Stimulated activated CD8-positive, alpha-beta memory T cell treated with anti-CD3 and anti-CD28 coated beads, Interleukin-15, amount 100 ng/mL, for 48 hours (primary cell): ENCODE results near the gene RCOR2.
A peak's percentile ranks its signal among the peaks of the same experiment; 100 is the strongest.

Experiments
- DNase-seq, 2 donors: peaks; one replicate each; pipeline ENCODE4 v3.0.0-alpha.2; 2020; ENCODE audit warnings: low read depth in 2 of 2

Gene RCOR2

GRCh38 chr11:63907808-63908530, 9.0 kb downstream of the RCOR2 start:
- no peak for DNase-seq

- DNase-seq = no peak
Observed at GRCh38 chr11:63907063-63907462, 9.9 kb downstream of the RCOR2 start.

- no peak for DNase-seq
Observed at GRCh38 chr11:63906585-63906984, 10.4 kb downstream of the RCOR2 start.

DNA sequence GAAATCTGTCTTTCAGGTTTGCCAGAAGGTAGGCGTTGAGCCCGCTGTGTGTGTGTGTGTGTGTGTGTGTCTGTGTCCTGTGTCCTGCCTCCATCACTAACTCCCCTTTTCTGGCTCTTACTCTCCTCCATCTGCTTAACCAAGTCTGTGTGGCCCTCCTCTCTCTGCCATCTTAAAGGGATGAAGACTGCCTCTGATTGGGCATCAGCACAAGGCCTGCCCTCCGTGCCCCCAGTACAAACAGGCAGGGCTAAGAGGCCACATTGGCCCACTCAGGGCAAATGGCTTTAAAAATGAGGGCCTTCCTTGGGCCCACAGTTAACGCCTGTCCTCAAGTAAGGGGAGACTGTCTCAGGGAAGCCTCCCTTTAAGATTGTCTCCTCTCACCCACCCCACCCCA, 10.9 kb downstream of the RCOR2 start:
- DNase-seq = no peak

DNA sequence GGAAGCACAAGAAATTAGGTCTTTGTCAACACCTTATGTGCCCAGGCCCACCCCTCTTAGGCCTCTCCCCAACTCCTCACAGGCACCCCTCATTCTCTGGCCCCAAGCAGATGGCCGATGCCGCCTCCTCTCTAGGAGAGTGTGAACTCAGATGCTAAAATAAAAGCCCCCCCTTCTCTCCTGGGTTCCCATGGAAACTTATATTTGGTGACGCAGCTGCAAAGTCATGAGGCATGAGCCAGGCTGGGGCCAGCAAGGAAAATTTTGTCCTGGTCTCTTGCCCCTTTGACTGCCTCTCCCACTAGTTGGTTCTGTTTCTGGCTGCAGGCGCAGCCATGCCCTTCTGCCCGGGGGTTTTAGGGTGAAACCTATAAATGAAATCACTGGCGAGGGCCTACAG, 11.8 kb downstream of the RCOR2 start:
- no peak for DNase-seq

DNA sequence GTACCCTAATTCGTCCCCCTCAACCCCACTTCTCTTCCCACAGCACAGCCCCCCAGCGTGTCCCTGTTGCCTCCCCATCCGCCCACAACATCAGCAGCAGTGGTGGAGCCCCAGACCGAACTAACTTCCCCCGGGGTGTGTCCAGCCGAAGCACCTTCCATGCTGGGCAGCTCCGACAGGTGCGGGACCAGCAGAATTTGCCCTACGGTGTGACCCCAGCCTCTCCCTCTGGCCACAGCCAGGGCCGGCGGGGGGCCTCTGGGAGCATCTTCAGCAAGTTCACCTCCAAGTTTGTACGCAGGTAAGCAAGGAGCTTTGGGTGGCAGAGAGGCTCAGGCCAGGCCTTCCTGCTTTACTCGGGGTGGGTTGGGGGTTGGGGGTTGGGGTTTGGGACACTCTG, 12.2 kb downstream of the RCOR2 start:
- no peak for DNase-seq

GRCh38 chr11:63903884-63904283, 13.1 kb downstream of the RCOR2 start:
- no peak for DNase-seq

DNA sequence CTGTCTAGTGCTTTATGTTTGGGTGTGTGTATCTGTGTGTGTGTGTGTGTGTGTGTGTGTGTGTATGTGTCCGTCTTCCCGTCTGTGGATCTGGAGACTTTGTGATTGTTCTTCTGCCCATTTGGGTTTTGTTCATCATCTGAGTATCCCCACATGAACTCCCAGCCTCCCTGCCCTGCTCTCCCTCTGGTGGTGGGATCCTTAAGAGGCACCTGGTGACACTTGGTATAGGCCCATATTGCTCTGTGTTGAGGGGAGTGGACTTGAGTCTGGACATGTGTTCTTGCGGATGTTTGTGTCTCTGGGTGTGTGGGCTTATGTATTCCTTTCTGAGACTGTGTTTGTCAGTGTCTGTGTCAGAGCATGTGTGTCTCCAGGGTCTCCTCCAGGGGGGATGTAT, 15.3 kb downstream of the RCOR2 start:
- no peak for DNase-seq

GRCh38 chr11:63897459-63898146, 19.4 kb downstream of the RCOR2 start:
- DNase-seq = no peak

DNA sequence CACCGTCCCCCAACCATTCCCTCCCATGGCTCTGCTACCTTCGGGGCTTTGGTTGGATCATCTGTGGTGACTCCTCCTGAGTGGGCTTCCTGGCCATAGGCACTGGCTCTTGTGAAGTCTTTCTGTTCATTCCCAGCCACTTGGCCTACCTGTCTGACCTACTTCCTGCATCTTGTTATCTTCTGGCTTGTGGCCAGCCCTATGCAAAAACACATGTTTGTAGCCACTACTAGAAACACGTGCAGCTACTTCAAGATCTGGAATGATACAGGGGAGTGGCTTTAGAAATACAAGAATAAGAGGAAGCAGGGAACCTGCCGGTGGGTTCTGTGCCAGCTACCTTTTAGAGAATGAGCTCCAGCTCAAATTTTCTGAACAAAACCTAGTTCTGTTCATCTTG, 20.9 kb downstream of the RCOR2 start:
- no peak for DNase-seq

- no peak for DNase-seq
Observed at GRCh38 chr11:63893355-63893754, 23.6 kb downstream of the RCOR2 start.

DNA sequence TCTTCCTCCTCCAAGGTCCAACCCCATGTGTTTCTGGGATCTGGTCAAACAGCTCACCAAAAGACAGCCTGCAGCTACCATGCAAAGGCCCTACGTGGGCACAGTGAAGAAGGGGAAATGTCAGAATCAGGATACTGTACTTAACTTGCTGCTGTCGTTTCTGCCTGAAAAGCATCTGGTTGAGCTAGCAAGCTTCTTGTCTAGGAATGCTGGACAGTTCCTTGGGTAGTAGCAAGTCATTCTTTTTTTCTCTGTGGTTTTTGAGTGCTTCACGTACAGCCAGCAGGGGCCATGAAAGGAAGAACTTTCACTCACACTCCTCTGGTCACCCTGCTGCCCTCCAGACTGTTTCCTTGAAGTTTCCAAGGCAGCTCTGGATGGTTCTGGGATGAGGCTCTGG, 24.7 kb downstream of the RCOR2 start:
- DNase-seq = no peak

DNA sequence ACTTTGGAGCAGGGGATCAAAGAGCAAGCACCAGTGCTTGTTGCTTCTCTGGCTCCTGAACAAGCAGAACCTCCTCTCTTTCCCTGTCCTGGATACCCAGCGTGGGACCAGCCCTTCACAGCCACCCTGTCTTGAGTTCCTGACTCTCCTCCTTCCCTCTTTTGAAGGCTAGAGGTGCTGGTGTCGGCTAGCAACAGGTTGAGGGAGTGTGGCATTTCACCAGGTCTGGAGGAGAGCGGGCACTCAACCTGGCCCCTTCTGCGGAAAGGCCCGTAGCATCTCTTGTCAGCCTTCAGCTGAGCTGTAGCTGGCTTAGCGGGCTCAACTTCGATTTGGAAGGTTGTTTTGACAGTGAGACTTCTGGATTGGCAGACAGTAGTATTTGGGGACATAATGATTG, 26.6 kb downstream of the RCOR2 start:
- no peak for DNase-seq

GRCh38 chr11:63889344-63889743, 27.6 kb downstream of the RCOR2 start:
- no peak for DNase-seq

GRCh38 chr11:63888170-63889086, 28.5 kb downstream of the RCOR2 start:
- DNase-seq = peak; percentile 34 to 44

DNA sequence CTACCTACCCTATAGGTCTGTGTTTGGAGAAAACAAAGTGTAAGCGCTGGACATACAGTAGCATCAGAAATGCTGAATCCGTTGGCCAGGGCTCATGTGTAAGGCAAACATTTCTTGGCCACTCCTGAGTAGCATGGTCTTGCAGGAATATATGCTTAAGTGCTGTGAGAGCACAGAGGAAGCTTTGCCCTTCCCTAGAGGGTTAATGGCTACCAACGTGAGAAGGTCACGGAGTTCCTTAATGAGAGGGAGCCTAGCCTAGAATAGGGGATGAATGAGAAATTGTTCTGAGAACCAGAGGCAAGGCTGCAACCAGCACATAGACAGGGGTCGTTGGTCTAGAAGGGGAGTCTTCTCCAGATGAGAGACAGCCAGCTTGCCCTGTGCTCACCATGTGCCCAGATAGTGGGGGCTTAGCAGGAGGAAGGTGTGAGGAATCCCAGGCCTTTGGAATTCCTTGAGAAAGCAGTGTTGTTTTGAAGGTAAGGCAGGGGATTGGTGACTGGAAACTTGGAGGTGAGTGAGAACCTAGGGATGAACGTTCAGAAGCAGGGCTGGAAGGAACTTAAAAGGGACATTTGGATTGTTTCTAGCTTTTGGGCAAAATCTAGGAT, 29.5 kb downstream of the RCOR2 start:
- no peak for DNase-seq

GRCh38 chr11:63884196-63884932, 32.6 kb downstream of the RCOR2 start:
- DNase-seq = no peak

GRCh38 chr11:63883791-63884190, 33.2 kb downstream of the RCOR2 start:
- no peak for DNase-seq

DNA sequence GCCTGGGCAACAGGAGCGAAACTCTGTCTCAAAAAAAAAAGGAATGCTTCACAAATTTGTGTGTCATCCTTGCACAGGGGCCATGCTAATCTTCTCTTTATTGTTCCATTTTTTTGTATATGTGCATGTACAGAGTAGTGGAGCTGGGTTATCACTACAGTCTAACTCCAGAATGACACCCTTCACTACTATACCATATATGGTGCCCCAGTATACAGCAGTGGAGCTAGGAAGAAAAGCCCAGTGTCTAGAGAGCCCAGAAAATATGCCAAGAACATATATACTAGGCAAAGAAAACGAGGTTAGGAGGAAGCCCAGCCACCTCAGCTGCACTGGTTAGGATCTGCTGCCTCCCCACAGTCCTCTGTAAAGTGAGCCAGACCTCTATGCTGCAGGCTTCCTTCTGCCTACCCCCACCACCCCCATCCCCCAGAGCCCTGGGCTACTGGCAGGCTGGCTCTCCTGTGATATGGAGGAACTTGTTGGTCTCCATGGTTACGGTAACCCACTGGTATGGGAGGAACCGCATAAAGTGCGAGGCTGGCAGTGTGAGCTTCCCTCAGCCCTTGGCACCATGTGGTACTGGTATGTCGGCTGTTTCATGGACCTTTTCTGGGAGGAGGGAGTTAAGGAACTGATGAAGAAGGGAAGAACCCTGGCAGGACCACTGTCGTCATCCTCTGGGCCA, 34.3 kb downstream of the RCOR2 start:
- DNase-seq = no peak

GRCh38 chr11:63880403-63880790, 36.6 kb downstream of the RCOR2 start:
- no peak for DNase-seq
